Stimulated activated CD4-positive, alpha-beta T cell treated with anti-CD3 and anti-CD28 coated beads, Interleukin-1b, Interleukin-23, amount 100 ng/mL, for 48 hours (primary cell): ENCODE data around the gene NEK10.

ENCODE experiments used
- DNase-seq: peaks from one replicate; pipeline ENCODE4 v3.0.0-alpha.2; 2020

NEK10 gene

DNA sequence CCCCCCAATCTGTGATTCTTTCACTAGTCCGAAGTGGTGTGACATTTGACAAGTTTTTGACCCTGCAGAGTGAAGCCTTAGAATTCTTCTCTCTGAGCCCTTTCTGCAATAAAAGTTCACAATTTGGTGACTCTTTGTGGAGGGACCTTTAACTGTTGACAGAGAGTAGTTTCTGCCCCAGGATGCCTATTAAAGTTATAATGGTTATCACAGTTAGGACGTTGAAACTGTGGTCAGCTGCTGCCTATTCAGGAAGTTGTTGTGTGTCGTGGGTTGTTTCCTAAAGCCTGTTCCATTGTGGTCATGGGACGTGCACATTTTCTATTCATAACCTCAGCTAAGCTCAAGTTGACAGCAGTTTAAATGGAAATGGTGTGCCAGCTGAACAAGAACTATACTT, 274.5 kb downstream of the NEK10 start:
- DNase-seq, result no peak

DNA sequence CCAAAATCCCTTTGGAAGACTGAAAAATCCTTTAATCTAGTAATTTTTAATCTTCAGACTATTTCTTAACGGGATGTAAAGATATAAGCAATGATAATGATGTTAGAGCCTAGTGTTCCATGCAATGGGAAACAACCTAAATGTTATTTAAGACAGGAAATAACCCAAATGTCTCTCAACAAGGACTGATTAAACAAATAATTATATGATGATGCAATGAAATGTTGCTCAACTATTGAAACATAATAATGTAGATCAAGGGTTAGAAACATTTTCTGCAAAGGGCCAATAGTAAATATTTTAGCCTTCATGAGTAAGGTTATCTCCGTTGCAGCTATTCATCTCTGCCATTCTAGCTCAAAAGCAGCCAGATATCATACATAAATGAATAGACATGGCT, 275.4 kb downstream of the NEK10 start:
- DNase-seq, result no peak

DNA sequence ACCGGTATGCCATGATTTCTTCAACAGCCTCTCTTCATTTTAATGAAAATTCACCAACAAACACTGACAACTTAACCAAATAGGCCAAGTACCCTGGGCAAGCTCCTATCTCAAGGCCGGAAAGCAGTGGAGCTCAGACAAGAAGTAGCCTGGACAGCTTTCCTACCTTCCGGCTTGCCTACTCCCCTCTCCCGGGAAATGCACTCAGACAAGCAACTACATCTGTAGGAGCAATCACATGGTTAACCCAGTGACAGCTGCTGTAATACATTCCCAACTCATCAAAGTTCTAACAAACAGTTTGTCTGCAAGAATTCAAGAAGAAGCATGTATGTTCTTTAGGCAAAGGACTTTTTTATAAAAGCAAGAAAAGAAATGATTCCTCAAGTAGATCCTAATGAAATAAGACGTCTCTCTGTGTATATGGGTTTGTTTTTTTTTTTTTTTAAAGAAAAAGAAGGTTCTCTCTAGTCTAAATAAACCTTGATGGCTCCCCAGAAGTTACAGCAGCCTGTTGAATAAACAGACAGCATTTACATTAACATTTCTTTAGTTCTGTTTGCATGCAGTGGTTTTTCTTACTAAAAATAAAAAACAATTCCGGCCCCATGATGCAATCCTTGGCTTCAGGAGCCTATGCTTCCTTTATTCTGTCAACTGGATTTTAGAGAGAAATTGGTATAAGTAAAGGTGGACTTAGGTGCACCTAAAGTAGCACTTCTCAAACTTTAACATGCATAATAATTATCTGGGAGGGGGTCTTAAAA, 278.7 kb downstream of the NEK10 start:
- DNase-seq, result no peak

DNA sequence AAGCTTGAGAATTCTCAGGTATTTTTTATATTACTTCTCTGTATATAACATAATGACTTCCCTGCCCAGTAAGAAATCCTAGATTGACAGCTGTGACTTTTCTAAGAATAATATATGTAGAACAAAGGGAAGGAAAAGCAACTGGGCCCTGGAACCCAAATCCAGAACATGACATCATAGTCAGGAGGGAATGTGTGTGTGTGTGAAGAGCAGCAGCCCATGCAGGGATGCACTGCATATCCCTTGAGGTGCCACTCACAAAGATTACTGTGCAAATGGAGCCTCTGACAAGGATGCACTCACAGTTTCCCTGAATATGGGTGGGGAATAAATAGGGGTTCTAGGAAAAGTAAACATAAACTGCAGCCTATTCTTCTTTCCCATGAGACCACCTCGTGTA, 279.5 kb downstream of the NEK10 start:
- DNase-seq, result no peak

DNA sequence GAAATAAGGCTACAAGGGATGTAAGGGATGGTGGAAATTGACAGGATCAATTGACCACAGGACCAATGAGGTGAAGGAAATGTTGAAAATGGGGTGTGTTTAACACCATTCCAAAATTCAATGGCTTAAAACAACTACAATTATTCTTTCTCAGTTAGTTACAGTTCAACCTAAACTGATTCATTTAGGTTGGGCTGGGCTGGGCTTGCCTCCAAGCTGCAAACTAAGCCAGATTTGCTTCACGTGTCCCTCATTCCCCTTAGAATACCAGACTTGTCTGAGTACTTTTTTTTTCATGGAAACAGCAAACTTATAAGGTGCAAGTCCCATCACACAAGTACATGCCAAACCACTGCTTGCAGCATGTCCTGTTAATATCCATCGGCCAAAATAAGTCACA, 280.1 kb downstream of the NEK10 start:
- no peak for DNase-seq

DNA sequence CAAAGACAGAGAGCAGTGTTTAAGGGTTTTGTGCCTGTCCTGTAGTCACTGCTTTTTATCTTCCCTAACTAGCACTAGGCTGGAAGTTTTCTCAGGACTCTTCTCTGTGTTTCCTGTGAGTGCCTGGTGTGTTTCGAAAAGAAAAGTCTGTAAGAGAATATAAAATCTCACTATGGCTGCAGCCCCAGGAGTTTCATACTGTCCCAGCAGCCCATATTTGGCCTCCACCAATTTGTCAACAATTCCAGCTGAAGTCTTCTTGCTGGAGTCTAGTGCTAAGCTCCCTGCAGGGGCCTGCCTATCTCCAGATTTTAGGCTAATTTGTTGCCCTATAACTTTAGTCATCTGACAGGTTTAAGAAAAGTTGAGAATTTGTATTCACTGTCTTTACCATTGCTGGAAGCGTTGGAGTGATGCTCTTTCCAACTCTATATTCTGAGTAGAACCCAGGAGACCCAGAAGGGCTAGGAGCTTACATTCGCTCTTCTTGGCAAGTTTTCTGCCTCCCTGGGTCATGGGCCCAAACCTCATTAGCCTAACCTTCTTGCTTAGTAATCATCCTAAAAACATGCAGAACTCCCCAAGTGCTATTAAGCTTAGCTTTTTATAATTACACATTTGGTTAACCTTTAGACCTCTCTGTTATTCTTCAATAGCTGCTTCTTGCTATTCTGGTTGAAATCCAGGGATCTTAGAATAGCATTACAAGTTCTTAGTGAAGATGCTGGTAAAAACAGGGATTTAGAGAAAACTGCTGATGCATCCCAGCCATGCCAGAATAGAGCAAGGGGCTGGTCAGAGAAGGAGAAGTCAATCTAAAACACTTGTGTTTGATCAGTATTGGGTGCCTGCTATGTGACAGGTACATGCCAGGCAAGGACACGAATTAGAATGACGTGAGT, 283.1 kb downstream of the NEK10 start:
- DNase-seq, result no peak

DNA sequence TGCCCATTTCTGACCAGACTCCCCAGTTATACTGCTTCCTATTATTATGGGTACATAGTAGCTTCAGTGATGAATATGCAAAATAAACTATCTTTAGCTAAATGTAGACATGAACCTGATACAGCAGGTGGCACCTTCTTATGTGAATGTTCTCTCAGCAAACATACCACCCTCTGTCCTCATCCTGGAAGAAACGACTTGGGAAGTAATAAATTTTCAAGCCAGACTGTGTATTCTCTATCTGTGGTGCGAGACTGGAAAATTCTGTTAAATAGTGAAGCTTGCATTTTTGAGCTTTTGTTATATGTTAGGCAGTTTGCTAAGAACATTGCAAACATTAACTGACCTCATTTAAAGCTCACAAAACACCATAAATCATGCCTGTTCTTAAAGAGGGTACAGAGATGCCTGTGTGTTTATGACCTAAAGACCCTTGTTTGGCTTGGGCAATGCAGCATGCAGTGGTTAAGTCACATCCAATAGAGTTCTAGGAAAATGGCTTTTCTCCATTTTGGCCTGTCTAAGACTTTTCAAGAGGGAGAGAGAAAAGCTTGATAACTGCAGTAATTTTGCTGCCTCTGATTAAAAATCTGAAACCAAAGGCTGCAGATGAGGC, 287.1 kb downstream of the NEK10 start:
- no peak for DNase-seq

DNA sequence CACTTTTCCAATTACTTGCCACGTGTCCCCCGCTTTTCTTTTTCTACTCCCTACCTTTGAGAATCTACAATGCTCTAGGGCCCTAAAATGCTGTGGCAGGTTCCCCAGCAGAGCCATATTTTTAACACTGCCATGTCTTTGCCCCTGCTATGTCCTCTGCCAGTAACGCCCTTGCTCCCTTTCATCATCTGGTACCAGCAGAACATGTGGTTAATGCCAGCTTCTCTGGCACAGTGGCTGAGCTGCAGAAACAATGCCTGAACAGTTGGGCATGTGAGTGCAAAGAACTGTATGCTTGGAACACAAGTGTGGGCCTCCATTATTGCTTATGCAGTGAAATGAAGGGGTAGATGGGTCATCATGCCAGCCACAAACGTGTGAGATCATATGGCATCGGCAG, 287.6 kb downstream of the NEK10 start:
- DNase-seq, result no peak

DNA sequence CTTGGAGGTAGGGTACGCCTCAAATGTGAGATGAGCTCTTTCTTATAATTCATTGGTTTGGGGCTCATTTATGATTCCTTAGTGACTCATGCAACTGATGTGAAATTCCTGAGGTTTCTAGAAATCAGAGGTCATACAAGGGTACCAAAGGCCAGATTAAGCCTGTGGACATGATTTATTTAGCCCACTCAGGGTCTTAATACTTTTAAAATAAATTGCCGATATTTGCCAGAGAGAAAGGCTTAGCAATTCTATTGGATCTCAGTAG, 289.0 kb downstream of the NEK10 start:
- DNase-seq, result no peak

DNA sequence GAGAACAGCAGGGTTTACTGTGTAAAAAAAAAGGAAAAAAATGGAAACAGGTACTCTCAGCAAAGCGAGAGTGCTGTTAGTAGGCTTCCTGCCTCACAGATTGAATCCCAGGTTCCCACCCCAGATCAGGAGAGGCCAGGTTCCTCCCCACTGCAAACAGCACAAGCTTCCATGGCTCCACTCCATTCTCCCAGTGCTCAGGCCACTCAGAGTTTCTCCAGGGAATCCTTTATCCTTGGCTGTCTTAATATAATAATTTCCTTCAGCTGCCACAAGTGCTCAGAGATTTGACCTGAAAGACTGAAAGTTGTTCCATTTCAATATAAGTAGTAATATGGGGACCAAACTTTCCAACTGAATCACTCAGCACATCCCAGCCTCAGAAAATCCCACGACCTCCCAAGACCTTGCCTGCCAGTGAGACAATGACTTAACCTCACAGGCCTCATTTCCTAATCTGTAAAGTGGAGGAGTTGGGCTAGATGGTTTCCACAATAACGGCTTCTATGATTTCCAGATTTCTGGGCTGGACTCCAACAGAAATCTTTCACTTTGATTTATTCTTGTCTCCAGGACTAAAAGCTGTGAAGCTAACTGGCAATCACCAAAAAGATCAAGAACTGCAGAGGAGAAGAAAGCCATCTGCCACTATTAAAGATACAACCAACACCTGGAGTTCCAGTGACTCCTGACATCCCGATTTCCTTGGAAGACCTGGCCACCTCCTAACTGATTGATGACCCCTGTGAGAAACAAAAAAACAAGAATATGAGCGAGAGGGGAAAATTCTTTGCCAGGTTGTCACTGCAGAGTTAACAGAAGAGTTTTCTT, 289.5 kb downstream of the NEK10 start:
- DNase-seq, result no peak

DNA sequence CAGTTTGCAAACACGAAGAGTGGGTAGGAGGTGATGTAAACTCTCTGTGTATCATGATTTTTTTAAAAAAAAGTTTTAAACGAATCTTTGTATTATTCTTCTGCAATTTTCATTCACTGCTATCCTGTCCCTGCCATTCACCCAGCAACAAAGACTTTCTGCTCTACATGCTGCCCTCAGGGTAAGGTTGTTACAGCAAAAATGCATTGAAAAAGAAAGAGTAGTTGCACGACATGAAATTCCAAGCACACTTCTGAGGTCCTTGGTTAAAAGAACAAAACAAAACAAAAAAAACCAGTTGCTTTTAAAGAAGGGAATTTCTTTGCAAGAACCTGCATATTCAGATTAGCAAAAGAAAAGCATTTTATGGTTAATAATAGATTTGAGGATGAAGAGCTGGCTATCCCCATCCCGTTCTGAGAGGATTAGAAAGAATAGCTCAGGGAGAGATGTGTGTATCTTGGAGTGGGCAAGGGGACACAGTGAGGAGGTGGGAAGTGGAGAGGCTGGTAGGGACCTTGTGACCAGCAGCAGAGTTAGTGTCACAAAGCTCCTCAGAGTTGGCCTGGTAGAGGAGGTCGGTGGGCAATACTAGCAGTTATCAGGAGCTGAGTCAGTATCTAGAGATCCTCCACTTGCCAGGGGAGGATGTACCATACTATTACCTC, 290.8 kb downstream of the NEK10 start:
- no peak for DNase-seq

DNA sequence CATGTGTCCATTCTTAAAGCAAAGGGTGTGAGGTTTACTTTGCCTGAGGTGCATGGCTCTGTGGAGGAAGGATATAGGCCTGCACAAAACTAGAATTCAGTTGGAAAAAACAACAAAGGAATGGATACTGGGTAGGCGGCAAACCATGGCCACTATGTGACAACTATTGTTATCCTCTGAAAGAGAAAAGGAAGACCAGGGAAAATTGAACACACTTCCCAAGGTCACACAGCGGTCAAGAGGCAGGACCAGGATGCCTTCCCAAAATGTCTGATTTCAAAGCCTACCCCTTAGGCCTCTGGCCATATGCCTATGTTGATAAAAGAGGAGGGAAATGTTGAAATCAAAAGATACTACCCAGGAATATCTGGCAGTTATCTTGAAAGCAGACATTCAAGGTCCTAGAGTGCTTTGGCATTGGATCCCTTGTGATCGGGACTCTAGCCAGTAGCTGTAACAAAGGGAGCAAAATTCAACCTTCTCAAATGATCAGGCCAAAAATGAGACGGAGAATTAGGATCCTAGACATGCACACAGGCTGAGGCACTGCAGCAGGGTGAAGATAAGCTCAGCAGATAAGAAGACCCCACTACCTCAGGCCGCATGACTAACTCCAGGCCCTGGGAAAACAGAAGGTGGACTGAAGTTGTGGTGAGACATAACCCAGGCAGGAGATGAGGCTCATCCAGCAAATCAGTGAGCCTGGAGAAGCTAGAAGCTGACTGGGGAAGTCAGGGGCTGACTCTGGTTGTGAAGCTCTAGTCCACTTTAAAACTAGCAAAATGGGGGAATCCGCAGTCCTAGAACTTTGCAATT, 292.2 kb downstream of the NEK10 start:
- no peak for DNase-seq

DNA sequence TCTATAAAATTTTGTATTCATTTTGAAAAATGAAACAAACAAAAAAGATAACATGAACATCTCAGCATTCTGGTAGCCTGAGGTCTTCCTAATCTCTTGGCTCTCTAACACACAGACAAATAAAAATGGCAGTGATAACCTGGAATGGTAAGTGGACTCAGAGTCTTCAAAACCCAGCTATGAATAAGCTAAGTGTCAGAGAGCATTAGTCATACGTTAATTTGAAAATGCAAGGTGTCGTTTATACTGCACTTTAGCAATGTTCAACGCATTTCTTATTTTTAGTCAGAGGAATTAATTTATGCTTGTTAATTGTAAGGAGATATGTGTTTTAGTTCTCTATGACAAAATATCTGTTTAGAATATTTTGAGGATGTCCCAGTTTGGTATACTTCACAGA, 294.3 kb downstream of the NEK10 start:
- no peak for DNase-seq

DNA sequence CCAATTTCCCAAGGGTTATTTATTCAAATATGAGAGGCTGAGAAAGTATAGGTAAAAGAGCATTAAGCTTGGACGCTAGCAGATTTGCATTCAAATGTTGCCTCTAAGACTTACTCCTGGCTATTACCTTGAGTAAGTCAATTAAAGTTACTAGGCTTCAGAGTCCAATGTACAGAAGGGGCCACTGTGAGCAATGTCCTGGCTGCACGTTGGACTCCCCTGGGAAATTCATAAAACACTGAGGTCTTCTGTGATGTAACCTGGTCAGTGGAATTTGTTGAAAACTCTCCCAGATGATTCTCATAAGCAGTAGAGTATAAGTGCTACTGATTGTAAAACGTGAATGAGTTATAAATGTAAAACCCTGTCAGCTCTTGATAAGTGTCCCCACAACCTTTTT, 295.3 kb downstream of the NEK10 start:
- no peak for DNase-seq

DNA sequence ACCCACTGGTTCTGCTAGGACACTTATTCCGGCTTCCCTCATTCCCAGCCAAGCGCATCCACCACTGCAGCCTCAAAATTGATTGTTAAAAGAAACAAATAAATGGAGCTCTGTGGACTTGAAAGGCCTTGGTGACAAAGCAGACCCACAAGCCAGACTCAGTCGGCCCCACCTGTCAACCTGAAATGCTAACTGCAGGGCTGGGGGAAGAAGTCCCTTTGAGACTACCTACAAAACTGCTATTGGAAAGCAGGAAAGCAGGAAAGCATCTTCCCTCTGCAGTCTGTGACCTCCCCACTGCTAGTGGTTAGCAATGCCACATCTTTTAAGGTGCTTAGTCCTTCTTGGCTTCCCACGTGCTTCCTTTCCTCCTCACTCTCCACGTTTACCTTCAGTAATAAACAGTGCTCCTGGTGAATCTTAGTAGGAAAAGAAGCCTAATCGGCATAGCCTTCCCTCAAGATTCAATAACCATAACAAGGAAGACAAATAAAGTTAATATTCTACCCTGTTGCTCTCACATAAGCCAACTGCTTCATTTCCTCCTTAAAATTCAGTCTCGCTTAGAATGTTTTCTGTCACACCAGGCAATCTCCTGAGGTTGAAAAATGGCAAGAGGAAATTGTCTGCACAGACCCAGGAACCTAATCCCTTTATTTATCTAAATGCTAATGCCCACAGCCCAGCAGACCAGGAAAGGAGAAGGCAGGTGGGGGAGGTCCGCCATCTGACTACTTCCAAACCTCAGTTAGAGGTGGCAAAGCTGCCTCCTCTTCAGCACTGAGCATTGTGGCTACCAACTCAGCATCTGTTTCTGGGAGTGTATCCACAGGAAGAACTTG, 296.2 kb downstream of the NEK10 start:
- no peak for DNase-seq

DNA sequence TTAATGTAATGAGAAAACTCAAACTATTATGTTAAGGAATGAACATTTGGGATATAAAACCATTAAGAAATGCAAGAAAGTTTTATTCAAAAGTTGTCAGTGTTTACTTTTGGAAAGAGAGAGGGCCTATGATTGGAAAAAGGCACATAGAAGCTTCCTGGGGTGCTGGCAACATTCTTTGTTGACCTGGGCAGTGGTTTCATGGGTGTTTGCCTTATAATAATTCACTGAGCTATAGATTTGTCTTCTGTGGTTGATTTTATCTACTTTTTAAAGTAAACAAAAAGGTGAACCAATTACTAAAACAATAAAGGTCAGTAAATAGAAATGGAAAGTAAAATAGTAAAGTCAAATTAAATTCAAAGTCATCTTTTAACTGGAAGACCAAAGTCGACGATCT, 308.8 kb downstream of the NEK10 start:
- DNase-seq, result no peak
